ENCODE data around the gene SPATA2L.
"Not testable (repeated sequence)": the region's sequence is repeated elsewhere in the genome, so short reads cannot be mapped to it uniquely, and the experiment has no call there.

Gene SPATA2L

DNA sequence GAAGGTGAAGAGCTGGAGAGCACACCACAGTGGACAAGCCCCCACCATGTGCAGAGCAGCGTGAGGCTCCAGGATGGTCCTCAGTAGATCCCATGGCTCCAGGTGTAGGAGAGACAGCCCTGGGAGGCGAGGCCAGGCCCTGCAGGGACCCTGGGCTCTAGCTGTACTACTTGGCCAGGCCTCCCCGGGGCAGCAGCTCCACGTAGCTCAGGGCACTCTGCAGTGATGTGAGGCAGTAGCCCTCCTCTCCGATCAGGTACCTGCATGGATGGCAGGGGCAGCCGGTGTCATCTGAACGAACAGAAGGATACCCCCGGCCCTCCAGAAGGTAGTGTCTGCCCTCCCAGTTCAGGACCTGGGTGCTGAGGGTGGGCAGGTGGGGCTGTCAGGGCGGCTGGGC, 6.2 kb upstream of the SPATA2L start:
- no peak for DNase-seq (ENCODE audit: low read depth)

GRCh38 chr16:89706518-89707260, 5.2 kb upstream of the SPATA2L start:
- no peak for DNase-seq (ENCODE audit: low read depth)

GRCh38 chr16:89705006-89705405, 3.5 kb upstream of the SPATA2L start:
- no peak for DNase-seq (ENCODE audit: low read depth)

DNA sequence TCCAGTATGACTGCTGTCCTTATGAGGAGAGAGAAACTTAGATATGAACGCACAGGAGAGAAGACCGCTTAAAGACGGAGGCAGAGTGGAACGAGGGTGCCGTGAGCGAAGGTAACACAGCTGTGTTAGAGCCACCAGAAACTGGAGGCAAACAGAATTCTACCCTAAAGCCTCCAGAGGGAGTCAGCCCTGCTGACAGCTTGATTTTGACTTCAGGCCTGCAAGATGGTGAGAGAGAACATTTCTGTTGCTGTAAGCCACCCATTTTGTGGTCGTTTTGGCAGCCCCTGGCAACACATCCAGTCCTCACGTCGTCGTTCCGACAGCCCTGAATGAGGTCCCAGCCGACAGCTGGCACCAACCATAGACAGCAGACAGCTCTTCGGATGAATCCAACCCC, 2.8 kb upstream of the SPATA2L start:
- DNase-seq (ENCODE audit: low read depth), result no peak

GRCh38 chr16:89700649-89701424, 668 bp downstream of the SPATA2L start:
- DNase-seq (ENCODE audit: low read depth), result no peak

- peak; percentile 91 for DNase-seq (ENCODE audit: low read depth)
These were observed 1.3 kb downstream of the SPATA2L start for GRCh38 chr16:89700100-89700648.

- DNase-seq (ENCODE audit: low read depth), result not testable (repeated sequence)
These were observed 1.8 kb downstream of the SPATA2L start for GRCh38 chr16:89699629-89700099.

GRCh38 chr16:89698717-89699116, 2.8 kb downstream of the SPATA2L start:
- not testable (repeated sequence) for DNase-seq (ENCODE audit: low read depth)

DNA sequence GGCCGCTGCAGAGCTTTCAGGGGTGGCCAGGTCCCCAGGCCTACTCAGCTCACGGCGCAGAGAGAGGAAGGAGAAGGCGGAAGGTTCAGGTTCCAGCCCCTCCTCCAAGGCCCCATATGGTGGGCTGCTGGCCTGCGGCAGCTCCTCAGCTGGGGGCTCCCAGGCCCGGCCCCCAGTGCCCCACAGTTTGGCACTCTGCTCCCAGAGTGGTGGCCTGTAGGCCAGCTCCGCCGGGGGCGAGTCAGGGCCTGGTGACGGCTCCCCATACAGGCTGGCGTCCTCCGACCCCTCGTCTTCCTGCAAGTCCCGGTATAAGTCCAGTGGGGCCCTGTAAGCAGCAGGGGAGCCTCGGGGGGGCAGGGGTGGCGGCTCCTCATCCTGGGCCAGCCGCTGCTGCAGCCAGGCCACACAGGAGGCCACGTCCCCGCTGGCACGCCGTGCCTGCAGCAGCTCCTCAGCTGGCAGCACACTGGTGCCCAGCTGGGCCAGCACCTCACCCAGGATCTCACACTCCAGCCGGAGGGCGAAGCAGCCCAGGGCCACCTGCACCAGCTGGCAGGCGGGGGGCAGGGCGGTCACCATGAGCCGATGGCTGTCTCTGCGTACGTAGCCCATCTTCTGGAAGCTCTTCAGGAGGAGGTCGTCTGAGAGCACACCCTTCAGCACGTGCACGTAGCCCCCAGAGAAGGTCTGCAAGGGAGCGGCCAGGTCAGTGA, 3.7 kb downstream of the SPATA2L start:
- DNase-seq (ENCODE audit: low read depth), result no peak

- DNase-seq (ENCODE audit: low read depth), result no peak
These were observed 4.3 kb downstream of the SPATA2L start for GRCh38 chr16:89697161-89697615.

DNA sequence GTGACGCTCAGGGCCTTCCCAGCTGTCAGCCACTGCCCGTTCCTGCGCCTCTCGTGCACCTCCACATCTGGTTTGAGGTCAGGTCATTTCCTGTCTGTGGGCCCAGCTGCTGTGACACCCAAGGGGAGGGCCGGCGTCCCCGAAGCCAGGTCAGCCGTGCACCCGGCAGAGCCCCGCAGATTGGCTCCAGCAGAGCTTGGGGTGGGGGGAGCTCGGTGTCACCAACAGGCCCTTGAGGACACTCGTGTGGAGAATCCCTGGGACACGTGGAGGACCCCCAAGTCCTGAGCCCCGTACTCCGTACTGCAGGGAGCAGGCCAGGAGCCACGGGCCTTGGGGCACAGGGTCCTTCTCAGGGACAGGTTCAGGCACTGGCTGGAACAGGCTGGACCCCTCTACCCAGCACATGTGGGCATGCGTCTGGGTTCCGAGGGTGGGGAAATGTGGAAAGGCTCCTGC, 4.8 kb downstream of the SPATA2L start:
- no peak for DNase-seq (ENCODE audit: low read depth)

GRCh38 chr16:89695875-89696669, 5.4 kb downstream of the SPATA2L start:
- DNase-seq (ENCODE audit: low read depth), result no peak

DNA sequence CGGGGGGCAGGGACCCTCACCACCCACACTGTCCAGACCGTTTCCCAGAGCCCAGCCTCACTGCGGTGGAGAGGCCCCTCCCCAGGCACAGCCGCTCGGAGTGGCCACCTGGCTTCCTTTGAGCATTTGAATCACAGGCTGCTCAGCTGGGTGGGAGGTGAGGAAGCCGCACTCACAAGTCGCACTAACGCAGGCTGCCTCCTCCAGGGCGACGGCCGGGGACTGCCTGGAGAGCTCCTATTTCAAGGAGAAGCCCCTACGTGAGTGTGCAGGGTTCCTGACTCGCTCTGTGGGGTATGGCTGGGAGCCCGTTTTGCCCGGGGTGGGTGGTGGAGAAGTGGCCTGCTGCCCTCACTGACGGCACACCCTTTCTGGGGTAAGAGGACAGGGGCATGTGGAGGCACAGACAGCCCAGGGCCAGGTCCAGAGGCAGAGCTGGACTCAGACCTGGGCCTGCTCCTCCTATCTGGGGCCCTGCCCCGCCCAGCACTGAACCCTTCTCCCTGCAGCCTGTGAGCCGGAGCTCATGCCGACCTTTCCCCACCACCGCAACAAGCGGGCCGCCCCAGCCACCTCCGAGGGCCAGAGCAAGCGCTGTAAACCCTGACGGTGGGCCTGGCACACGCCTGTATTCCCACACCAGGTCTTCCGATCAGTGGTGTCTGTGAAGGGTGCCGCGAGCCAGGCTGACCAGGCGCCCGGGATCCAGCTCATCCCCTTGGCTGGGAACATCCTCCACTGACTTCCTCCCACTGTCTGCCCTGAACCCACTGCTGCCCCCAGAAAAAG, 6.2 kb downstream of the SPATA2L start:
- no peak for DNase-seq (ENCODE audit: low read depth)

DNA sequence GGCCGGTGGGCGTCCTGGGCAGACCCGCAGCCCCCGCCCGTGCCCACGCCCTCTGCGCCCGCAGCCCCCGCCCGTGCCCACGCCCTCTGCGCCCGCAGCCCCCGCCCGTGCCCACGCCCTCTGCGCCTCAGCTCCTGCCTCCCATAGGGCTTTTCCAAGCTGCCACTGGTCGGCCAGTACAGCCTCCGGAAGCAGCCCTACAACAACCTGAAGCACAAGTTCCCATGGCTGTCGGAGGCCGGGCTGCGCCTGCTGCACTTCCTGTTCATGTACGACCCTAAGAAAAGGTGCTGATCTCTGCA, 6.8 kb downstream of the SPATA2L start:
- DNase-seq (ENCODE audit: low read depth), result not testable (repeated sequence)

- DNase-seq (ENCODE audit: low read depth), result no peak
These were observed 7.3 kb downstream of the SPATA2L start for GRCh38 chr16:89693931-89694783.

DNA sequence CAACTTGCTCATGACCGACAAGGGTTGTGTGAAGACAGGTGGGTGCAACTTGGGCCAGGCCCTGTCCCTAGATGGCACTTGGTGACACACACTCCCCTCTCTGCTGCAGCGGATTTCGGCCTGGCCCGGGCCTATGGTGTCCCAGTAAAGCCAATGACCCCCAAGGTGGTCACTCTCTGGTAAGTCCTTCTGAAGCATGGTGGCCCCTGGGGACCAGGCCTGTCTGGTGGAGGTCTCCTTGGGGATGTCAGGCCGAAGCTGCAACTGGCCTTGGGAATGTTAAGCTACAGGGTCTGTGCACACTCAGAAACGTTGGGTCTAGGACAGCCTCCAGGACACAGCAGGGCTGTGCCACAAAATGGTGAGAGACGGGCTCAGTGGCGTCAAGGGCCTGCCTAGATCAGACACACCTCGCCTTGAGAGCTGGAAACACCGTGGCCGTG, 8.2 kb downstream of the SPATA2L start:
- no peak for DNase-seq (ENCODE audit: low read depth)

DNA sequence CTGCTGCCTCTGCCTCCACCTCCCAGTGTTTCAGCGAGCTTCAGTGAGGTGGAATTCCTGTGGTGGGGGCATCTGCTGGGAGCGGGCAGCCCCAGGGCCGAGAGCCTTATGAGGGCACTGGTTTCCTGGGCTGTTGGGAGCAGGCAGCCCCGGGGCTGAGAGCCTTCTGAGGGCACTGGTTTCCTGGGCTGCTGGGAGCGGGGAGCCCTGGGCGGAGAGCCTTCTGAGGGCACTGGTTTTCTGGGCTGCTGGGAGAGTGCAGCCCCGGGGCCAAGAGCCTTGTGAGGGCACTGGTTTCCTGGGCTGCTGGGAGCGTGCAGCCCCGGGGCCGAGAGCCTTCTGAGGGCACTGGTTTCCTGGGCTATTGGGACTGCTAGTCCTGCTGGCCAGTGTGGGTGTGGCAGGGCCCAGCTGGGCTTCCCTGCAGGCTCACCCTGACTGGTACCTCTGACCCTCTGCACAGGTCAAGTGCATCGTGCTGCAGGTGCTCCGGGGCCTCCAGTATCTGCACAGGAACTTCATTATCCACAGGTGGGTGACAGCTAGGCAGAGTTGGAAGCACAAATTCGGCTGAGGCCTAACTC, 9.4 kb downstream of the SPATA2L start:
- no peak for DNase-seq (ENCODE audit: low read depth)

DNA sequence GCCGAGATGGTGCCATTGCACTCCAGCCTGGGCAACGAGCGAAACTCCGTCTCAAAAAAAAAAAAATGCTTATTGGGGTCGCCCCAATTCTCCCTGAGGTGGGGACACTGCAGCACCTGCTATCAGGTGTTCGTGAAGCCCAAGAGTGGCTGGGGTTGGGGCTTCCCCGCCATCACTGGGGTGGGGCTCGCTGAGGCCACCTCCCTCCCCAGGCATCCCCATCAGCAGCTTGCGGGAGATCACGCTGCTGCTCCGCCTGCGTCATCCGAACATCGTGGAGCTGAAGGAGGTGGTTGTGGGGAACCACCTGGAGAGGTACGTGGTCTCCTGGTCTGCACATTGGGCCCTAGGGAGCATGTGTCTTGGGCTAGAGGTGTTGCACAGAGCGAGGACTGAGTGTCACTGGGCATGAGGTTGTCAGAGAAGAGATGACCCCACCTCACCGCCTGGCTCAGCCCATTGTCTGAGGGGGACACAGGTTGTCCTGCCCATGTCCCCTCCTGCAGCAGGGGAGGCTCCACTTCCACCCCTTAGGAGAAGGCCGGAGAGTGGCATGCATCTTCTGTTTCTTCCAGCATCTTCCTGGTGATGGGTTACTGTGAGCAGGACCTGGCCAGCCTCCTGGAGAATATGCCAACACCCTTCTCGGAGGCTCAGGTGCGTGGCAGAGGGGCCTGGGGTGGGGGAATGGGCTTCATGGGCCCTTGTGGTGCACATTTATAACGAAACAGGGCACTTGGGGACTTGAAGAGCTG, 10.1 kb downstream of the SPATA2L start:
- DNase-seq (ENCODE audit: low read depth), result no peak

Measured in activated gamma-delta T cell treated with anti-CD3 and anti-CD28 coated beads, Interleukin-2, amount 50 U/mL, for 16 hours (primary cell).